Mesendoderm (in vitro differentiated cells): Measurements from ENCODE around the gene CABLES1.
"Not testable (repeated sequence)": the region's sequence is repeated elsewhere in the genome, so short reads cannot be mapped to it uniquely, and the experiment has no call there.

Experiments used
- DNase-seq: peaks from one replicate; pipeline ENCODE4 v3.0.0; 2013
- H2AK5ac ChIP-seq: 2 replicates; pipeline ENCODE4 v1.6.1; 2013; ENCODE audit warnings: low read length, inconsistent platforms
- H2BK120ac ChIP-seq: 2 replicates; pipeline ENCODE4 v1.6.1; 2013; ENCODE audit warnings: low read depth, mild to moderate bottlenecking, low read length, moderate library complexity, mixed read lengths
- H2BK15ac ChIP-seq: replicated peaks from 2 replicates; pipeline ENCODE4 v1.6.1; 2013; ENCODE audit warnings: low read depth, mild to moderate bottlenecking, moderate library complexity
- H2BK5ac ChIP-seq: 2 replicates; pipeline ENCODE4 v1.6.1; 2013; ENCODE audit warnings: low read length, inconsistent platforms
- H3K18ac ChIP-seq: 2 replicates; pipeline ENCODE4 v1.6.1; 2013; ENCODE audit warnings: mild to moderate bottlenecking, low read length, mixed read lengths
- H3K23ac ChIP-seq: one replicate; pipeline ENCODE4 v1.6.1; 2013; ENCODE audit warnings: low read length
- H3K27ac ChIP-seq: 2 replicates; pipeline ENCODE4 v1.5.1; 2013; ENCODE audit warnings: low read depth, mild to moderate bottlenecking, inconsistent platforms, low read length, moderate library complexity
- H3K27me3 ChIP-seq: 2 replicates; pipeline ENCODE4 v1.6.1; 2013; ENCODE audit warnings: low read length, control low read depth, mild to moderate bottlenecking, inconsistent platforms; ENCODE audit not compliant: insufficient read depth, poor library complexity
- H3K36me3 ChIP-seq: 2 replicates; pipeline ENCODE4 v1.6.1; 2013; ENCODE audit warnings: low read length, inconsistent platforms; ENCODE audit not compliant: control insufficient read depth, insufficient read depth
- H3K4ac ChIP-seq: one replicate; pipeline ENCODE4 v1.6.1; 2013; ENCODE audit warnings: low read depth, mild to moderate bottlenecking, low read length, moderate library complexity
- H3K4me1 ChIP-seq: 2 replicates; pipeline ENCODE4 v1.6.1; 2013; ENCODE audit warnings: low read depth, low read length, inconsistent platforms; ENCODE audit not compliant: control insufficient read depth
- H3K4me2 ChIP-seq: 2 replicates; pipeline ENCODE4 v1.6.1; 2013; ENCODE audit warnings: low read length
- H3K4me3 ChIP-seq: 2 replicates; pipeline ENCODE4 v1.5.1; 2013; ENCODE audit warnings: mild to moderate bottlenecking, low read length
- H3K56ac ChIP-seq: one replicate; pipeline ENCODE4 v1.6.1; 2013; ENCODE audit warnings: low read length
- H3K79me1 ChIP-seq: 2 replicates; pipeline ENCODE4 v1.6.1; 2013; ENCODE audit warnings: low read length, inconsistent platforms
- H3K79me2 ChIP-seq: 2 replicates; pipeline ENCODE4 v1.6.1; 2013; ENCODE audit warnings: mild to moderate bottlenecking, low read length; ENCODE audit not compliant: control insufficient read depth, insufficient read depth
- H3K9ac ChIP-seq: 2 replicates; pipeline ENCODE4 v1.6.1; 2013; ENCODE audit warnings: low read length, inconsistent platforms
- H4K5ac ChIP-seq: one replicate; pipeline ENCODE4 v1.6.1; 2013; ENCODE audit warnings: low read length
- H4K8ac ChIP-seq: one replicate; pipeline ENCODE4 v1.6.1; 2013; ENCODE audit warnings: low read depth, mild to moderate bottlenecking, control low read depth, low read length, moderate library complexity
- WGBS: extraction: QIAGEN DNeasy Blood & Tissue Kit; methylation state at CpG from one replicate; pipeline ENCODE4 v1.1.7; 2013; ENCODE audit warnings: low lambda C conversion rate, missing lambda C conversion rate; ENCODE audit not compliant: insufficient coverage; ENCODE audit errors: extremely low coverage; 5-methylcytosine and 5-hydroxymethylcytosine counted together

Gene CABLES1

DNA sequence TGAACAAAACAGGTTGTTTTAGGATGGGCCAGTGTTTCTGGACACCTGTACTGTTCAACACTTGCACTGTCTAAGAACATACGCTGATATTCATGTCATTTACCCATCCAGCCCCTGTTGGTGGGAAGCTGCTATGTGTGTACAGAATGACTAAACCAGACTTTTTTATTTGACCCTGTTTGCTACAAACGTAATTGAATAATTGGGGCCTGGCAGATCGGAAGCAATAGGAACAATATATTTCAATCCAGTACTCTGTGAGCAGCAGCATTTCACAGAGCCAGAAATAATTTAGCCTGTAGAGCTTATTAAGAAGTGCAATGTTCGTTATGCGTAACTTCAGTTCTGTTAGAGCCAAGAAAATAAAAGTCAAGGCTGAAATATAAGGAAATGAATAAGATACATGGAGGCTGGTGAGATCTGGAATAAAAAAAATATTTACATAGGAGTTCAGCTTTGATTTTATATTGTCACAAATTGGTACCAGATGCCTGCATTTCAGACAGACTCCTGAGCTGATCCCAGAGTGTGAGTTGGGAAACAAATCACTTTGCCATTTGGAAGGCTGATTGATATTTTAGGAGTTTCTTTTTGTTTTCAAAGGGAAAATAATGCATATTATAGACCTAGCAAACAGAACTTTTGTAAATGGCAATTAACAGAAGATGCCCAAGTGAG is 19.7 kb downstream of the CABLES1 start:
- H3K23ac ChIP-seq: no peak overlapping the region
- H3K56ac ChIP-seq: no peak overlapping the region
- no peak overlapping the region for H4K8ac ChIP-seq
- no peaks in the 10 kb centered on the region for H3K36me3 ChIP-seq
- no peak overlapping the region for H3K4me2 ChIP-seq
- no peak overlapping the region for H2BK15ac ChIP-seq
- H2BK120ac ChIP-seq: no peak overlapping the region
- H2BK5ac ChIP-seq: no peak overlapping the region
- H3K4me3 ChIP-seq: no peak overlapping the region
- peaks cover 20% of the 10 kb centered on the region for H3K79me1 ChIP-seq
- no CpG with 5 or more reads among the region's 5 CpGs for WGBS
- H3K4ac ChIP-seq: no peak overlapping the region
- peaks cover 6% of the 10 kb centered on the region for H3K4me1 ChIP-seq
- H3K27me3 ChIP-seq: no peaks in the 10 kb centered on the region
- no peak overlapping the region for H2AK5ac ChIP-seq
- no peak overlapping the region for H4K5ac ChIP-seq
- no peak overlapping the region for H3K18ac ChIP-seq
- H3K79me2 ChIP-seq: peaks cover 30% of the 10 kb centered on the region
- DNase-seq: no peak
- H3K27ac ChIP-seq: no peak overlapping the region
- H3K9ac ChIP-seq: no peak overlapping the region

DNA sequence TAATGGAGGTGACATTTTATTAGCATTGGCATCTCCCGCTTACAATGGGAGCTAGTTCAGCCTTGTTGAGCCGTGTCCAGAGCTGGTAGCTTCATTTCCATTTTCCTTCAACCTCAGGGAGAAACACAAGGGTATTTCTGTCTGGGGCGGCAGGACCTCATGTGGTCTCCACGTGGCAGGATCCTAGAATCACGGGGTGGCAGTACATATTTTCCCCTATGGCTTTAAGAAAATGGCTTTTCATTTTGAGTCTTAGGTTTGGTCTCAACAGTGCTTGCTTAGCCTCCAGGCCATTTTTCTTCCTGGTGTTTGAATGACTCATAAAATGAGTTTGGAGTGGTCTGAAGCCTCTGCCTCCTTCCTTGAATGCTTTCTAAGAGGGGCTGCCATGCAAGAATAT is 20.3 kb downstream of the CABLES1 start:
- no CpG with 5 or more reads among the region's 5 CpGs for WGBS
- Histone ChIP-seq H3K23ac (no peak overlapping the region), H2BK15ac (no peak overlapping the region), H3K79me2 (peaks cover 34% of the 10 kb centered on the region), H4K5ac (no peak overlapping the region), H2AK5ac (no peak overlapping the region), H3K27me3 (no peaks in the 10 kb centered on the region), H3K4me1 (peaks cover 6% of the 10 kb centered on the region), H2BK120ac (no peak overlapping the region), H3K18ac (no peak overlapping the region), H3K27ac (no peak overlapping the region), H3K4me2 (no peak overlapping the region), H4K8ac (no peak overlapping the region), H3K4ac (no peak overlapping the region), H3K79me1 (peaks cover 23% of the 10 kb centered on the region), H3K9ac (peak overlapping the region; percentile 12), H3K4me3 (no peak overlapping the region), H2BK5ac (no peak overlapping the region), H3K56ac (no peak overlapping the region), H3K36me3 (no peaks in the 10 kb centered on the region)
- DNase-seq: no peak

DNA sequence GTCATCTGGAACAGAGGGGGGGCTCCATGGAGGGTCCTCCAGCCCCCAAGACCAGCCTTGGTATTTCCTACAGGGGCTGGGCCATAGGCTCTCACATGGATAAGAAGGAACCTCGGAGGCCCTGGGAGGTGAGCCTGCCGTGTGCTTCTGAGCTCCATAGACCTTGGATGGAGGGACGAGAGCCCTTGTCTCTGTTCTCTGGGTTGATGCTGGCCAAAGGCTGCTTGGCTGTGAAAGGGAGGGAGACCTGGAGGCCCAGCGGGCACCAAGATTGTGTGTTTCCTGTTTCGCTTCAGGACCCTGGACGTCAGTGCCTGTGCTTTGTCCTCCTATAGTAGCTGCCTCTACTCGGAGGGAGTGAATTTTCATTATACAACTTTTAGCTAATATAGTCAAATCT is 20.8 kb downstream of the CABLES1 start:
- H3K4me2 ChIP-seq: no peak overlapping the region
- DNase-seq: peak; percentile 57
- no peak overlapping the region for H3K23ac ChIP-seq
- no peak overlapping the region for H2AK5ac ChIP-seq
- no peak overlapping the region for H3K56ac ChIP-seq
- peaks cover 23% of the 10 kb centered on the region for H3K79me1 ChIP-seq
- peaks cover 34% of the 10 kb centered on the region for H3K79me2 ChIP-seq
- no peak overlapping the region for H4K5ac ChIP-seq
- peaks cover 6% of the 10 kb centered on the region for H3K4me1 ChIP-seq
- H2BK15ac ChIP-seq: no peak overlapping the region
- no peak overlapping the region for H2BK120ac ChIP-seq
- no peaks in the 10 kb centered on the region for H3K36me3 ChIP-seq
- H3K27ac ChIP-seq: no peak overlapping the region
- H3K18ac ChIP-seq: no peak overlapping the region
- H3K27me3 ChIP-seq: no peaks in the 10 kb centered on the region
- H4K8ac ChIP-seq: no peak overlapping the region
- peak overlapping the region; percentile 4 for H3K4ac ChIP-seq
- WGBS: no CpG with 5 or more reads among the region's 7 CpGs
- H3K9ac ChIP-seq: no peak overlapping the region
- H3K4me3 ChIP-seq: no peak overlapping the region
- no peak overlapping the region for H2BK5ac ChIP-seq

DNA sequence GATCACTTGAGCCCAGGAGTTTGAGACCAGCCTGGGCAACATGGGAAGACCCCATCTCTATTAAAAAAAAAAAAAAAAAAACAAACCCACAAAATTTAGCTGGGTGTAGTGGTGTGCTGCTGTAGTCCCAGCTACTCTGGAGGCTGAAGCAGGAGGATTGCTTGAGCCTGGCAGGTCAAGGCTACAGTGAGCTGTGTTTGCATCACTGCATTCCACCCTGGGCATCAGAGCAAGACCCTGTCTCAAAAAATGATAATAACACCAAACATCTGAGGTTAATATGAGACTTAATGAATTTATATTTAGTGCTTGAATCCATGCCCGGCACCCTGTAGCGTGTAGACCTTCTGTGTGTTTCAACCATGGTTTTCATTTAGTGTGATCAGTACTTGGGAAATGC is 22.8 kb downstream of the CABLES1 start:
- no peak overlapping the region for H2AK5ac ChIP-seq
- H3K4ac ChIP-seq: no peak overlapping the region
- H4K5ac ChIP-seq: no peak overlapping the region
- no peak overlapping the region for H3K4me2 ChIP-seq
- H3K27ac ChIP-seq: no peak overlapping the region
- H3K27me3 ChIP-seq: no peaks in the 10 kb centered on the region
- WGBS: no CpG with 5 or more reads among the region's 2 CpGs
- H2BK120ac ChIP-seq: no peak overlapping the region
- no peak overlapping the region for H3K23ac ChIP-seq
- H3K79me1 ChIP-seq: peaks cover 24% of the 10 kb centered on the region
- H3K36me3 ChIP-seq: no peaks in the 10 kb centered on the region
- H3K56ac ChIP-seq: no peak overlapping the region
- peaks cover 6% of the 10 kb centered on the region for H3K4me1 ChIP-seq
- no peak overlapping the region for H2BK15ac ChIP-seq
- no peak overlapping the region for H2BK5ac ChIP-seq
- no peak for DNase-seq
- H3K79me2 ChIP-seq: peaks cover 32% of the 10 kb centered on the region
- H4K8ac ChIP-seq: no peak overlapping the region
- H3K18ac ChIP-seq: no peak overlapping the region
- no peak overlapping the region for H3K9ac ChIP-seq
- H3K4me3 ChIP-seq: no peak overlapping the region

DNA sequence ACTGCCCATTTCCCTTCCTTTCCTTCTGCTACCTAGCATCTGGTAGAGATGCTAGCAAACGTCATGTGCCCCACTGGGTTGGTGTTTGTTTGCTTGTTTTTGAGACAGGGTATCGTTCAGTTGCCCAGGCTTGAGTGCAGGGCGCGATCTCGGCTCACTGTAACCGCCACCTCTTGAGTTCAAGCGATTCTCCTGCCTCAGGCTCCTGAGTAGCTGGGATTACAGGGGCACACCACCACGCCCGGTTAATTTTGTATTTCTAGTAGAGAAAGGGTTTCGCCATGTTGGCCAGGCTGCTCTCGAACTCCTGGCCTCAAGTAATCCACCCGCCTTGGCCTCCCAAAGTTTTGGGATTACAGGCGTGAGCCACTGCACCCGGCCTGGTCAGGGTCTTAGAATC is 23.6 kb downstream of the CABLES1 start:
- not testable (repeated sequence) for H3K4me1 ChIP-seq, H3K4me2 ChIP-seq, H3K4me3 ChIP-seq, H4K8ac ChIP-seq, H3K27me3 ChIP-seq, H3K9ac ChIP-seq, H2AK5ac ChIP-seq, H3K56ac ChIP-seq, H4K5ac ChIP-seq, H3K36me3 ChIP-seq, H3K18ac ChIP-seq, H3K23ac ChIP-seq, H2BK5ac ChIP-seq, DNase-seq, H2BK120ac ChIP-seq, H3K27ac ChIP-seq, H3K4ac ChIP-seq, H2BK15ac ChIP-seq
- Histone ChIP-seq H3K79me2 (peaks cover 32% of the 10 kb centered on the region), H3K79me1 (peaks cover 24% of the 10 kb centered on the region)
- WGBS: no CpG with 5 or more reads among the region's 14 CpGs

DNA sequence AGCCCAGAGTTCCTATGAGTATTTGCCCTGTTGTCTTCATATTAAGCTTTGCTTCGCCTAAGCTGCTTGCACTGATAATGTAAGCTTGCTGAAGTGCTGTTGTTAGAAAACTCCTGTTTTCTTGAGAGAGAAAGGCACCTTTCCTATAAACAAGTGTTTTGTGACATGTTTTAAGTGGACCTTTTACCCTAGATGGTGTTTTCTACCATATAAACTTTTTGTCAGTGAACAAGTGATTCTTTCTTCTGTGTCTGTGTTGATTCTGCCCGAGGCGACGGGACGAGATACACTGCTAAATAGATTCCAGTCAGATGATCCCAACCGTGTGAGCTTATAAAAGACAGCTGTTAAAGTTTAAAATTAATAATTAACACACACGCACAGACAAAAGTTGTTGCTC is 24.1 kb downstream of the CABLES1 start:
- H3K27ac ChIP-seq: no peak overlapping the region
- H3K27me3 ChIP-seq: no peaks in the 10 kb centered on the region
- no peak overlapping the region for H2BK15ac ChIP-seq
- no peak overlapping the region for H2AK5ac ChIP-seq
- no CpG with 5 or more reads among the region's 7 CpGs for WGBS
- peaks cover 30% of the 10 kb centered on the region for H3K79me2 ChIP-seq
- H3K4me2 ChIP-seq: no peak overlapping the region
- H3K4me3 ChIP-seq: no peak overlapping the region
- no peaks in the 10 kb centered on the region for H3K36me3 ChIP-seq
- no peak overlapping the region for H2BK120ac ChIP-seq
- H4K5ac ChIP-seq: no peak overlapping the region
- H3K9ac ChIP-seq: no peak overlapping the region
- H2BK5ac ChIP-seq: no peak overlapping the region
- no peak overlapping the region for H3K18ac ChIP-seq
- DNase-seq: no peak
- H4K8ac ChIP-seq: no peak overlapping the region
- H3K79me1 ChIP-seq: peaks cover 24% of the 10 kb centered on the region
- no peak overlapping the region for H3K23ac ChIP-seq
- no peak overlapping the region for H3K4ac ChIP-seq
- peaks cover 6% of the 10 kb centered on the region for H3K4me1 ChIP-seq
- H3K56ac ChIP-seq: no peak overlapping the region
